ENCODE results near the gene TTN.

TTN gene

GRCh38 chr2:178810422-178810821 lies 3.2 kb upstream of the TTN start:
- no peak for DNase-seq

GRCh38 chr2:178806543-178806942 lies 680 bp downstream of the TTN start:
- no peak for DNase-seq

GRCh38 chr2:178805457-178805856 lies 1.8 kb downstream of the TTN start:
- no peak for DNase-seq

- peak in 1 of 2 experiments; percentile 33 for DNase-seq
Measured at GRCh38 chr2:178804791-178805190, 2.4 kb downstream of the TTN start.

GRCh38 chr2:178800510-178800909 lies 6.7 kb downstream of the TTN start:
- no peak for DNase-seq

GRCh38 chr2:178799305-178799704 lies 7.9 kb downstream of the TTN start:
- no peak for DNase-seq

GRCh38 chr2:178796079-178796677 lies 11.0 kb downstream of the TTN start:
- peak in 1 of 2 experiments; percentile 60 for DNase-seq

- DNase-seq = no peak
Measured at GRCh38 chr2:178787934-178788333, 19.3 kb downstream of the TTN start.

- DNase-seq = no peak
Measured at GRCh38 chr2:178787155-178787554, 20.1 kb downstream of the TTN start.

GRCh38 chr2:178783889-178784288 lies 23.3 kb downstream of the TTN start:
- no peak for DNase-seq

- DNase-seq = no peak
Measured at GRCh38 chr2:178782236-178782635, 25.0 kb downstream of the TTN start.

- DNase-seq = no peak
Measured at GRCh38 chr2:178777577-178777976, 29.6 kb downstream of the TTN start.

- no peak for DNase-seq
Measured at GRCh38 chr2:178776751-178777150, 30.5 kb downstream of the TTN start.

- no peak for DNase-seq
Measured at GRCh38 chr2:178775975-178776374, 31.2 kb downstream of the TTN start.

GRCh38 chr2:178770518-178770917 lies 36.7 kb downstream of the TTN start:
- no peak for DNase-seq

- DNase-seq = no peak
Measured at GRCh38 chr2:178767094-178768060, 39.8 kb downstream of the TTN start.

GRCh38 chr2:178764097-178764496 lies 43.1 kb downstream of the TTN start:
- DNase-seq = no peak

- DNase-seq = peak in 1 of 2 experiments; percentile 57
Measured at GRCh38 chr2:178761759-178762371, 45.4 kb downstream of the TTN start.

- DNase-seq = peak; percentile 8 to 54
Measured at GRCh38 chr2:178756843-178757242, 50.4 kb downstream of the TTN start.

GRCh38 chr2:178756343-178756742 lies 50.9 kb downstream of the TTN start:
- DNase-seq = no peak

- peak; percentile 14 to 52 for DNase-seq
Measured at GRCh38 chr2:178747767-178748166, 59.5 kb downstream of the TTN start.

GRCh38 chr2:178734518-178734917 lies 72.7 kb downstream of the TTN start:
- no peak for DNase-seq

GRCh38 chr2:178733975-178734374 lies 73.2 kb downstream of the TTN start:
- no peak for DNase-seq

GRCh38 chr2:178732913-178733312 lies 74.3 kb downstream of the TTN start:
- DNase-seq = no peak
